HG02623 (cell line): ENCODE measurements around the gene ZNF444.
"Not testable (repeated sequence)": the region's sequence is repeated elsewhere in the genome, so short reads cannot be mapped to it uniquely, and the experiment has no call there.

Source experiments
- ATAC-seq: cut with Tn5 transposase; IDR thresholded peaks from one replicate; pipeline ENCODE4 v1.9.1; 2021; ENCODE audit warnings: moderate library complexity; ENCODE audit not compliant: unreplicated experiment

Gene ZNF444

DNA sequence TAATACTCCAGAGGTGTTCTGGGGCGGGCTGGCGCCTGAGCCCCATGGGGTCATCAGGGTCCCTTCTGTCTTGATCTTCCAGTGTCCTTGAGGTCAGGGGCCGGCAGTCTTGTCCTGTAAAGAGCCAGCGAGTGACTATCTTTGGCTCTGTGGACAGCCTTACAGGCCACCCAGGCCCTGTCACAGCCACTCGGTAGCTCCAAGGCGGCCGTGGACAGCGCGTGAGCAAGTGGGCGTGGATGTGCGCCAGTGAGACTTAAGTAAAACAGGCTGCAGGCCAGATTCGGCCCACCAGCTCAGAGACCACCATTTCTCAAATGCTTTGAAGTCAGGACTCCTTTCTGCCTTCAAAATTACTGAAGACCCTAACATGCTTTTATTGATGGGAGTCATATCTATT is 3.7 kb downstream of the ZNF444 start:
- ATAC-seq = no peak

DNA sequence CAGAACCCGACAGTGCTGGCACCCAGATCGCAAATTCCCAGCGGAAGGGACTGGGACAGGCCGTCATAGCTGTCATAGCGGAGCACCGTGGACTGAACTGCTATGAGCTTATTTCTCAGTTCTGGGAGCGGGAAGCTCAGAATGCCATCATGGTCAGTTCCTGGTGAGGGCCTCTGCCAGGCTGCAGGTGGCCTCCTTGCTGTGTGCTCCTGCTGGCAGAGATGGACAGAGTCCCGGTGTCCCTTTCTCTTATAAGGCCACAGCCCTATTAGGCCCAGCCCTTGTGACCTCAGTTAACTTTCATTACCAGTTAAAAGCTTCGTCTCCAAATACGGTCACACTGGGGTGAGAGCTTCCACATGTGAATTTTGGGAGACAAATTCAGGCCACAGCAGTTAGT is 4.6 kb downstream of the ZNF444 start:
- no peak for ATAC-seq

DNA sequence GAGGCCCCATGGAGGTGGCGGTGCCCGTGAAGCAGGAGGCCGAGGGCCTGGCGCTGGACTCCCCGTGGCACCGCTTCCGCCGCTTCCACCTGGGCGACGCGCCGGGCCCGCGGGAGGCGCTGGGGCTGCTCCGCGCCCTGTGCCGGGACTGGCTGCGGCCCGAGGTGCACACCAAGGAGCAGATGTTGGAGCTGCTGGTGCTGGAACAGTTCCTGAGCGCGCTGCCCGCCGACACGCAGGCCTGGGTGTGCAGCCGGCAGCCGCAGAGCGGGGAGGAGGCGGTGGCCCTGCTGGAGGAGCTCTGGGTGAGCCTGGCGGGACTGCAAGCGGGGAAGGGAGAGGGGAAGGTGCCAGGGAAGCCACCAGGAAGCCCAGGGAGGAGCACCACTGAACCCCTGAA is 5.8 kb downstream of the ZNF444 start:
- ATAC-seq = no peak

- ATAC-seq = no peak
These were observed 6.2 kb downstream of the ZNF444 start for GRCh38 chr19:56147307-56147706.

GRCh38 chr19:56148096-56148495 is 7.0 kb downstream of the ZNF444 start:
- no peak for ATAC-seq

DNA sequence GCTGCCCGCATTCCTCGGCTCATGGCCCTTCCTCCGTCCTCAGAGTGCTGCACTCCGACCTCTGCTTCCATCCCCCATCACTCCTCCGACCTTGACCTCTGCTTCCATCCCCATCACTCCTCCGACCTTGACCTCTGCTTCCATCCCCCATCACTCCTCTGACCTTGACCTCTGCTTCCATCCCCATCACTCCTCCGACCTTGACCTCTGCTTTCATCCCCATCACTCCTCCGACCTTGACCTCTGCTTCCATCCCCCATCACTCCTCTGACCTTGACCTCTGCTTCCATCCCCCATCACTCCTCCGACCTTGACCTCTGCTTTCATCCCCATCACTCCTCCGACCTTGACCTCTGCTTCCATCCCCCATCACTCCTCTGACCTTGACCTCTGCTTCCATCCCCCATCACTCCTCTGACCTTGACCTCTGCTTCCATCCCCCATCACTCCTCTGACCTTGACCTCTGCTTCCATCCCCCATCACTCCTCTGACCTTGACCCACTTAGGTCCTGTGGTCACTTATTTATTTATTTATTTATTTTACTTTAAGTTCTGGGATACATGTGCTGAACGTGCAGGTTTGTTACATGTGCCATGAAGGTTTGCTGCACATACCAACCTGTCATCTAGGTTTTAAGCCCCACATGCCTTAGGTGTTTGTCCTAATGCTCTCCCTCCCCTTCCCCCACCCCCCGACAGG is 8.0 kb downstream of the ZNF444 start:
- not testable (repeated sequence) for ATAC-seq

DNA sequence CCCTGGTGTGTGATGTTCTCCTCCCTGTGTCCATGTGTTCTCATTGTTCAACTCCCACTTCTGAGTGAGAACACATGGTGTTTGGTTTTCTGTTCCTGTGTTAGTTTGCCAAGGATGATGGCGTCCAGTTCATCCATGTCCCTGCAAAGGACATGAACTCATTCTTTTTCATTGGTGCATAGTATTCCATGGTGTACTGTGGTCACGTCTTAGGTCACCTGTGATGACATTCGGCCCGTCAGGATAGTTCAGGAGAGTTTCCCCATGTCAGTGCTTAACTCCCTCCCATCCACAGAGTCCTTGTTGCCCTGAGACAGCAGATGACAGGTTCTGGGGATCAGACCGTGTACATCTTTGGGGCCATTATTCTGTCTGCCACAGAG is 8.6 kb downstream of the ZNF444 start:
- no peak for ATAC-seq

- no peak for ATAC-seq
These were observed 9.3 kb downstream of the ZNF444 start for GRCh38 chr19:56150358-56150757.

DNA sequence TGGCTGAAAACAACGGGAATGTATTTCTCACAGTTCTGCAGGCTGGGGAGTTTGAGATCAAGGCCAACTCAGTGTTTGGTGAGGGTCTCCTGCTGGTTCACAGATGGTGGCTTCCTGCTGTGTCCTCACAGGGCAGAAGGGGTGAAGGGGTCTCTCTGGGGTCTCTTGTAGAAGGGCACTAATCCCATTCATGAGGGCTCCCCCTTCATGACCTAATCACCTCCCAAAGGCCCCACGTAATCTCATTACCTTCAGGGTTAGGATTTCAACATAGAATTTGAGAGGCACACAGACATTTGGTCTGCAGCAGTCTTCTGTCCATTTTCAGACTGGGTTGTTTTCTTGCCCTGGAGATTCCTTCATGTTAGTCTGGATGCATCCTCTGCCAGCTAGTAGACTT is 11.6 kb downstream of the ZNF444 start:
- ATAC-seq = no peak

- no peak for ATAC-seq
These were observed 12.4 kb downstream of the ZNF444 start for GRCh38 chr19:56153507-56153906.

GRCh38 chr19:56155124-56155687 is 14.1 kb downstream of the ZNF444 start:
- ATAC-seq = no peak

DNA sequence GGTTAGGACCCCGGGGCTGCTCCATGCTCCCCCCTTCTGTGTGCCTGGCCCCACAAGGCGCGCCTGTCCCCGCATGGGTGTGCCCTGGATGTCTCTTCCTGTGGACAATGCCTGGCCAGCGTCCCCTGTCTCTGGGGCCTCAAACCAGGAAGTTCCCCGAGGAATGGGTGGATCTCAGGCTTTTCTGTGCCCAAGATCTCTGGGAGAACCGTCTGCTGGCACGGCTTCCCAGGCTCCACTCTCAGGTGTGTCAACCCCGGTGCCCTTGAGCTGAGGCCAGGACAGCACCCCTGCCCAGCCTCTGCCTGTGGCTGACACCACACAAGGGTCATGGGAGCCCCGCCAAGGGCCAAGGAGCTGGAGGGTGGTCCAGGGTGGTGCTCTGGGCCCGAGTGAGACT is 15.7 kb downstream of the ZNF444 start:
- ATAC-seq = no peak

DNA sequence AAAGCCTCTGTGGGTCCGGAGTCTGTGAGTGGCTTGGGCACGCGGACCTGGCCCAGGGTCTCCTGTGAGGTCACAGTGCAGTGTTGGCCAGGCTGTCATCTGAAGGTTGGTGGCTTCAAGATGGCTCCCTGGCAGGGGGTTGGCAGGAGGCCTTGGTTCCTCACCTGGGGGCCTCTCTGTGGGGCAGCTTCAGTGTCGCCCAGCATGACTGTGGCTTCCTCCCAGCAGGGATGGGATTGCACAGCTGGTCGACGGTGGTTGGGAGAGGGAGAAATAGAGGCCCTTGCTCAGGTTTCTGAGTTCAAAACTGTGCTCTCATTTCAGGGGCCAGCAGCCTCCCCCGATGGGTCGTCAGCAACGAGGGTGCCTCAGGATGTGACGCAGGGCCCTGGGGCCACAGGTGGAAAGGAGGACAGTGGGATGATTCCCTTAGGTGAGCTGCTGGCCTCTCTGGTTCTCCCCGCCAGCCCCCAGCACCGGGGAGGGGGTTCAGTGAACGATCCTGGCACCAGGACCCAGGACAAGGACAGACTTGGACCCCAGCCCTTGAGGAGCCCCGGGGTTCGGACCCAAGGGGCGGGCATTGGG is 17.2 kb downstream of the ZNF444 start:
- ATAC-seq = no peak

DNA sequence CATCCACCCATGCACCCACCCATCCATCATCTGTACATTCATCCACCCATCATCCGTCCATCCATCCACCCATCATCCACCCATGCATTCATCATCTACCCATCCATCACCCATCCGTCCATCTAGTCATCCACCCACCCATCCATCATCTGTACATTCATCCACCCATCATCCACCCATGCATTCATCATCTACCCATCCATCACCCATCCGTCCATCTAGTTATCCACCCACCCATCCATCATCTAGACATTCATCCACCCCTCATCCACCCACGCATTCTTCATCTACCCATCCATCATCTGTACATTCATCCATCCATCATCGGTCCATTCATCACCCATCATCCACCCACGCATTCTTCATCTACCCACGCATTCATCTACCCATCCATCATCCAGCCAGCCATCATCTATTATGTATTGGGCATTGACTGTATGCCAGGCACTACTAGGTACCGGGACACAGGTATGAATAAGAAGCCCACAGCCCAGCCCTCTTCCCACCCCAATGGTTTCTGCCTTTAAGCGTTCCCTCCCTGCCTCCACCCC is 18.0 kb downstream of the ZNF444 start:
- no peak for ATAC-seq

DNA sequence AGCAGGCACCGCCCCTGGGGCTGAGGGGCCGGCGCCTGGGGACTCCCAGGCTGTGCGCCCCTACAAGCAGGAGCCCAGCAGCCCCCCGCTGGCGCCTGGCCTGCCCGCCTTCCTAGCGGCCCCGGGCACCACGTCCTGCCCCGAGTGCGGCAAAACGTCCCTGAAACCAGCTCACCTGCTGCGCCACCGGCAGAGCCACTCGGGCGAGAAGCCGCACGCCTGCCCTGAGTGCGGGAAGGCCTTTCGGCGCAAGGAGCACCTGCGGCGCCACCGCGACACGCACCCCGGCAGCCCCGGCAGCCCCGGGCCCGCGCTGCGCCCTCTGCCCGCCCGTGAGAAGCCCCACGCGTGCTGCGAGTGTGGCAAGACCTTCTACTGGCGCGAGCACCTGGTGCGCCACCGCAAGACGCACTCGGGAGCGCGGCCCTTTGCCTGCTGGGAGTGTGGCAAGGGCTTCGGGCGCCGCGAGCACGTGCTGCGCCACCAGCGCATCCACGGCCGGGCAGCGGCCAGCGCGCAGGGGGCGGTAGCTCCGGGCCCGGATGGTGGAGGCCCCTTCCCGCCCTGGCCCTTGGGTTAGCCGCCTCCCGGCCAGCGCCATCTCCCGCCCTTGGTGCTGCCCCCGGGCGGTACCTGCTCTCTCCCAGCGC is 18.7 kb downstream of the ZNF444 start:
- ATAC-seq = no peak

DNA sequence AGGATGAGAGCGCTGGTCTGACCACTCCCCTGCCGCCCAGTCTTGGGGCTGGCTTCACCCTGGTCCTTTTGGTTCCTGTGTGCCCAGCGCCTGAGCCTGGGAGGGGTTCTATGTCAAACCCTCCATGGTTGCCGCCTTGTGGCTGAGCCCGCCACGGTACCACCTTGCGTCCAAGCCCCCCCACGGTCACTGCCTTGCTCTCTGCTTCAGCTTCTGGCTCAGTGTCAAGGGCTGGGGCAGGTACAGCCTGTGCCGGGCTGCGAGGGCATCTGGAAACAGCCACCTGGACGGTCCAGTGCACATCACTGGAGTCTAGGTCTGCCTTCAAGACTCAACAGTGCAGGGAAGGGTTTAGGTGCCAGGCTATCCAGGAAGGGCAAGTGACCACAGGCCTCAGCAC is 20.4 kb downstream of the ZNF444 start:
- ATAC-seq = no peak

DNA sequence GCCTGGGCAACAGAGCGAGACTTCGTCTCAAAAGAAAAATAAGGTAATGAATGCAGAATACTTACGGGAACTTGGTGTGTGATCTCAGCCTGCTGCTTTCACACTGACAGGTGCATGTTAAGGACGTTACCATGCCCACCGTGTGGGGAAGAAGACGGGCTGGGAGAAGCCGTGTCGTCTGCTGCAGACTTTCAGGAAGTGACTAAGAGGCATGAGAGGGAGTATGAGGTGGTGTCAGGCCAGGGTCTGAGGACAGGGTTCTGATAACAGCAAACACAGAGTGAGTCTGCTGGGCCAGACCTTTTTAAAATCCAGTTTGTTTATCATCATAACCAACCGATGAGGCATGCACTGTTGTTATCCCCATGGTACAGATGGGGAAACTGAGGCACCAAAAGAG is 21.2 kb downstream of the ZNF444 start:
- no peak for ATAC-seq

DNA sequence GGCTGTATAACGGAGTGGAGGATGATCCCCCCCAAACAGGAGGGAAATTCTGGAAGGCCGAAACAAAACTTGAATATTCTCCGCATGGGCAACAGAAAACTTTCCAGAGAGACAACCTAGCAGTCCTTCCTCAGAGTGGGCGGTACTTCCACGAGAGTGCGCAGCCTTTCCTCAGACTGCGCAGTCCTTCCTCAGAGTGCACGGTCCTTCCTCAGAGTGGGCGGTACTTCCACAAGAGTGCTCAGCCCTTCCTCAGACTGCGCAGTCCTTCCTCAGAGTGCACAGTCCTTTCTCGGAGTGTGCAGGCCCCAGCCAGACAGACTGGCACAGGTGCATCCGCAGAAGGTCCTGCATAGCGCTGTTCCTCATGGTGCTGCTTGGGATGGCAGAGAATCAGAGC is 22.0 kb downstream of the ZNF444 start:
- ATAC-seq = no peak

DNA sequence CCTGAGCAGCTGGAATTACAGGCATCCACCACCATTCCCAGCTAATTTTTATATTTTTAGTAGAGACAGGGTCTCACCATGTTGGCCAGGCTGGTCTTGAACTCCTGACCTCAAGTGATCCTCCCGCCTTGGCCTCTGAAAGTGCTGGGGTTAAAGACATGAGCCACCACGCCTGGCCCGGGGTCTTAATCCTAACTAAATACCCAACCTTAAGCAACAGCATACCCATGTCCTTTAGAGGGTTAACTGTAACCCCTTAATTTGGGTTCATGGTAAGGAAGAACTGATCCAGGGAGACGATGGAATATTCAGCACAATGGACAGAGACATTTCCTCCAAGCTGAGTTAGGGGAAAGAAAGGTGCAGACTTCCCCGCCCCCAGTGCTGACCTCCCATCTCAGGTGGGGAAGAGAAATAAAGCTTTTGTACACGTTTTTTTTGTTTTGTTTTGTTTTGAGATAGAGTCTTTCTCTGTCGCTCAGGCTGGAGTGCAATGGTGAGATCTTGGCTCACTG is 26.0 kb downstream of the ZNF444 start:
- no peak for ATAC-seq

DNA sequence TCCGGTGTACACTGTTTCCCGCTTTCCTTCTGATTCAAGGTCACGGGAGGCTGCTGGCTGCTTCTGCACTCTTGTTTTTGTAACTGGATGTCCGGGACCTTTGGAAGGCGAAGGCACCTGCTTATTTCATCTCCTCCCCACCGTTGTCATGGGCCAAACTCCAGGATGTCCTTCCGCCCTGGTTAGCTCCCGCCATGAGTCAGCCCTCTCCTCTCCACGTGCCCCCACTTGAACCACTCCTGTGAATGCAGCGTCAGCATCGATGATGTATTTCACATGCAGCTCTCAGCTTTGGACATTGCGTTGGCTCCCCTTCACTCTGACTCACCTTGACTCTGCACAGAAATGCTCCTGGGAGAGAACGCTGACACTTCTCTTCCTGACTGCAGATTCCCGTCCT is 29.2 kb downstream of the ZNF444 start:
- no peak for ATAC-seq

DNA sequence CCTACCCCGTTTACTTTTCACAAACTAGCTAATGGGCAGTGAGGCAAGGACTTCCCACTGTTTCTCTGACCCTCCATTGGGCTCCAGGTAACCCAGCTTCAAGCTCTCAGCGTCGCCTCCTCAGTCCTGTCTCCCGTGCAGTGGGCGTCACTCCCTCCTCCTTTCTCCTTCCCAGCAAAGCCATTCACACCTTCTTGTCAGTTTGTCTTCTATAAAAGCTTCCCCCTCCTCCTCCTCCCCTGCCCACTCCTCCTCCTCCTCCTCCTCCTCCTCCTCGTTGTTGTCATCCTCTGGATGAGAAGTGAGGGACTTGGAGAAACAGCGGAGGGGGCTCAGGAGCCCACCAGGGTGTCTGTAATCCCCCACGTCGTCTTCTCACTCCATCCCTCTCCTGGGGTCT is 33.0 kb downstream of the ZNF444 start:
- no peak for ATAC-seq

GRCh38 chr19:56174550-56174949 is 33.5 kb downstream of the ZNF444 start:
- no peak for ATAC-seq
